Gastrocnemius medialis (tissue), 4 donors: Measurements from ENCODE around the gene METTL21C. TPM values are rescaled to one million over a fixed set of nuclear protein-coding genes. Genes with fewer than 3 reads are reported as not detected.

ENCODE experiments used
- ATAC-seq, 2 donors: fragments of 150-250 bp; one replicate each; pipeline ENCODE4 v1.9.1; 2016
- DNase-seq, 2 donors: peaks; one replicate each; pipeline ENCODE4 v3.0.0-alpha.2; 2019
- H3K27ac ChIP-seq, 4 donors: fragments of 200-600 bp; sonication (generic); 1 replicate in 1 of 4; 2 replicates in 3 of 4; pipeline ENCODE4 v1.5.1; 2016 to 2018; ENCODE audit warnings: mild to moderate bottlenecking in 2 of 4, moderate library complexity in 1 of 4
- H3K27me3 ChIP-seq, 3 donors: fragments of 200-600 bp; sonication (generic) in 2 of 3; 1 replicate in 1 of 3; 2 replicates in 2 of 3; pipeline versions ENCODE4 v1.5.1 to v1.6.0; 2016 to 2019; ENCODE audit warnings: mild to moderate bottlenecking in 1 of 3, moderate library complexity in 1 of 3
- H3K36me3 ChIP-seq, 2 donors: fragments of 200-600 bp; sonication (generic) in 1 of 2; one replicate each; pipeline ENCODE4 v1.5.1; 2017 to 2018
- H3K4me1 ChIP-seq, 2 donors: fragments of 200-600 bp; sonication (generic) in 1 of 2; one replicate each; pipeline ENCODE4 v1.5.1; 2016 to 2017; ENCODE audit warnings: mild to moderate bottlenecking in 2 of 2
- H3K4me3 ChIP-seq, 4 donors: fragments of 200-600 bp; sonication (generic) in 3 of 4; 1 replicate in 1 of 4; 2 replicates in 3 of 4; pipeline ENCODE4 v1.5.1; 2016 to 2019; ENCODE audit warnings: mild to moderate bottlenecking in 2 of 4
- H3K9me3 ChIP-seq, 3 donors: fragments of 200-600 bp; sonication (generic) in 2 of 3; 1 replicate in 1 of 3; 2 replicates in 2 of 3; pipeline ENCODE4 v1.5.1; 2016 to 2019
- POLR2A ChIP-seq, 2 donors: fragments of 450-650 bp; IDR thresholded peaks; one replicate each; pipeline ENCODE4 v1.6.1; 2017; ENCODE audit warnings: antibody characterized with exemption in 2 of 2, mild to moderate bottlenecking in 2 of 2, moderate library complexity in 2 of 2
- in situ Hi-C, 4 donors: fragments of 200-750 bp; cut with MboI; loops; one replicate each; pipeline versions ENCODE4 v1.15.0 to v1.8.0; 2017; ENCODE audit warnings: low sequenced_read_pairs in 4 of 4
- intact Hi-C: fragments of 100-400 bp; cut with DNase I; formaldehyde crosslinking; loops from one replicate; pipeline ENCODE4 v1.15.1; 2023; ENCODE audit warnings: low total_unique reads
- total RNA-seq, 4 donors: library from RNA; depleted of rRNA; stranded (reverse); fragments of >200 nt; gene quantifications; one replicate each; pipeline versions ENCODE4 v1.1.0 to v1.2.3, GENCODE V29; 2016
- TF ChIP-seq, protein P1 (sequence below), 5 experiments: fragments of 450-650 bp in 3 of 5; fragments of 200-600 bp in 2 of 5; sonication (generic) in 2 of 5; IDR thresholded peaks in 4 of 5; conservative IDR thresholded peaks in 1 of 5; 1 replicate in 4 of 5; 2 replicates in 1 of 5; pipeline ENCODE4 v1.5.1; 2016 to 2019; ENCODE audit warnings: antibody characterized with exemption in 5 of 5, mild to moderate bottlenecking in 3 of 5, moderate library complexity in 3 of 5

METTL21C gene
- total RNA-seq, 4 donors from 2014 or later, result 2.2 TPM; not detected in 3

- DNase-seq, result peak; percentile 56 to 85
- H3K4me1 ChIP-seq, result peaks cover 7 to 17% of the 10 kb centered on the region in 2 donors
- no peak for TF ChIP-seq POLR2A (IDR thresholded peaks at IDR 0.05)
- TF ChIP-seq, protein P1, sequence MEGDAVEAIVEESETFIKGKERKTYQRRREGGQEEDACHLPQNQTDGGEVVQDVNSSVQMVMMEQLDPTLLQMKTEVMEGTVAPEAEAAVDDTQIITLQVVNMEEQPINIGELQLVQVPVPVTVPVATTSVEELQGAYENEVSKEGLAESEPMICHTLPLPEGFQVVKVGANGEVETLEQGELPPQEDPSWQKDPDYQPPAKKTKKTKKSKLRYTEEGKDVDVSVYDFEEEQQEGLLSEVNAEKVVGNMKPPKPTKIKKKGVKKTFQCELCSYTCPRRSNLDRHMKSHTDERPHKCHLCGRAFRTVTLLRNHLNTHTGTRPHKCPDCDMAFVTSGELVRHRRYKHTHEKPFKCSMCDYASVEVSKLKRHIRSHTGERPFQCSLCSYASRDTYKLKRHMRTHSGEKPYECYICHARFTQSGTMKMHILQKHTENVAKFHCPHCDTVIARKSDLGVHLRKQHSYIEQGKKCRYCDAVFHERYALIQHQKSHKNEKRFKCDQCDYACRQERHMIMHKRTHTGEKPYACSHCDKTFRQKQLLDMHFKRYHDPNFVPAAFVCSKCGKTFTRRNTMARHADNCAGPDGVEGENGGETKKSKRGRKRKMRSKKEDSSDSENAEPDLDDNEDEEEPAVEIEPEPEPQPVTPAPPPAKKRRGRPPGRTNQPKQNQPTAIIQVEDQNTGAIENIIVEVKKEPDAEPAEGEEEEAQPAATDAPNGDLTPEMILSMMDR (IDR thresholded peaks at IDR 0.05 in 4 of 5, conservative IDR thresholded peaks at IDR 0.05 in 1 of 5), result no peak
- H3K4me3 ChIP-seq, result no peak overlapping the region
- H3K27me3 ChIP-seq, result no peaks in the 10 kb centered on the region
- ATAC-seq, result peak; percentile 89 to 96
- intact Hi-C loops, result loop anchor here (2.0 kb wide), 1 partner anchor 16 kb away; no protein-coding TSS in a partner anchor
- no peaks in the 10 kb centered on the region for H3K9me3 ChIP-seq
- H3K27ac ChIP-seq, result peak overlapping the region; percentile 9 to 46 (median 44)
- peaks cover 2 to 66% of the 10 kb centered on the region in 2 donors for H3K36me3 ChIP-seq
- in situ Hi-C loops, result no loop called here
These were observed 52.4 kb downstream of the METTL21C start for GRCh38 chr13:102642475-102642874.

DNA sequence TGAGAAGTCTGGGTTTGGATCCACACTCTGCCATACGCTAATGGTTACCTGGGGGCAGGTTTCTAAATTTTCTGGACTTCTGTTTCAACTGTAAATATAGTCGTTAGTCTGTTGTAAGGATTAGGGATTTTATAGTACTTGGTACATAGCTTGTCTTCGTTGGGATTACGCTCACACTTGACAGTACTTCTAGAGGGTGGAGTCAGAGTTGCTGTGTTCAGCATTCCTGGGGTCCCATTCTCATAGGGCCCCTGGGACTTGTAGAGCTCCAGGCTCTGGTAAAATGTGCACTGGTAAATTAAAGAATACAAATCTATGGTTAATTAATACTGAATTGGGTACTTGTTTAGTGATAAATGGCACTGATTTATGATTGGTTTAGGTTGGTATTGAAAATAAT, 52.8 kb downstream of the METTL21C start:
- intact Hi-C loops (loop anchor here (2.0 kb wide), 1 partner anchor 15 kb away; no protein-coding TSS in a partner anchor), in situ Hi-C loops (no loop called here)
- ATAC-seq (no peak), DNase-seq (no peak)
- Histone ChIP-seq H3K4me3 (no peak overlapping the region), H3K4me1 (peaks cover 7 to 17% of the 10 kb centered on the region in 2 donors), H3K27ac (peak overlapping the region; percentile 9 to 46 (median 44)), H3K36me3 (peaks cover 2 to 66% of the 10 kb centered on the region in 2 donors), H3K9me3 (no peaks in the 10 kb centered on the region), H3K27me3 (no peaks in the 10 kb centered on the region)
- no peak for TF ChIP-seq POLR2A (IDR thresholded peaks at IDR 0.05)
- TF ChIP-seq, protein P1 (IDR thresholded peaks at IDR 0.05 in 4 of 5, conservative IDR thresholded peaks at IDR 0.05 in 1 of 5), result no peak

DNA sequence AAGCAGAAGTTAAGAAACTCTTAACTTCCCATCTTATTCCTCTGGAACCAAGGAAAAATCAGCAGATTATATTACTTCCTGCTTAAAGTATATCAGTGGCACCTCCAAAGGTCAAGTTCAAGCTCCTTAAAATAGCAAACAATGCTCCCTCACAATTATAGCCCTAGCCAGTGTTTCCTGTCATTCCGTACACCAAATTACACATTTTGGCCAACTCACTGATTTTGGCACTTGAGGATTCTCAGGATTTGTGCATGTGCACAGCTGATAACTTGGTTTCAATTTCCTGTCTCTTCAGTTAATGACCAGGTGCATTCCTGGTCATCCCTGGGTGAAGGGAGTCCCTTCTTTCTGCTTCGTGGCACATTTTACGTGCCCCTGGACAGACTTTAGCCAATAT, 56.1 kb downstream of the METTL21C start:
- no peaks in the 10 kb centered on the region for H3K27me3 ChIP-seq
- ATAC-seq (no peak), DNase-seq (no peak)
- H3K27ac ChIP-seq, result no peak overlapping the region
- H3K4me3 ChIP-seq, result no peak overlapping the region
- peaks cover 7 to 11% of the 10 kb centered on the region in 2 donors for H3K4me1 ChIP-seq
- intact Hi-C loops, result no loop called here
- no peaks in the 10 kb centered on the region for H3K9me3 ChIP-seq
- no peak for TF ChIP-seq POLR2A (IDR thresholded peaks at IDR 0.05)
- TF ChIP-seq, protein P1 (IDR thresholded peaks at IDR 0.05 in 4 of 5, conservative IDR thresholded peaks at IDR 0.05 in 1 of 5), result no peak
- H3K36me3 ChIP-seq, result peaks cover 0 to 74% of the 10 kb centered on the region in 2 donors
- in situ Hi-C loops, result no loop called here

Other genes with a start within 250 kb of the METTL21C start
- 10 to 100 TPM; 38.2 to 78.2 (median 68.1) TPM for gene TPP2, start 98.1 kb downstream of the METTL21C start, total RNA-seq
- gene TEX30, start 78.7 kb upstream of the METTL21C start, total RNA-seq, result 10 to 100 TPM in 2 of 4 donors, 1 to 10 TPM in 2; 3.5 to 11.6 (median 10.2) TPM
- gene POGLUT2, start 103.9 kb upstream of the METTL21C start, total RNA-seq, result under 1 TPM; 0.51 to 0.94 (median 0.80) TPM
- 10 to 100 TPM; 14.2 to 25.1 (median 21.1) TPM for gene BIVM, start 104.1 kb upstream of the METTL21C start, total RNA-seq
- gene ERCC5, start 151.0 kb upstream of the METTL21C start, total RNA-seq, result 10 to 100 TPM; 43.5 to 77.7 (median 46.8) TPM